K562 (cell line): Measurements from ENCODE around the gene LMNA. TPM values are rescaled to one million over a fixed set of nuclear protein-coding genes. Genes with fewer than 3 reads are reported as not detected.
A peak's percentile ranks its signal among the peaks of the same experiment; 100 is the strongest.

ENCODE experiments used
- ATAC-seq: fragments of 200-7000 bp; cut with Tn5 transposase; 3 replicates; pipeline ENCODE4 v1.9.1; 2020; ENCODE audit warnings: moderate library complexity
- BruUV-seq: library from RNA; stranded (reverse); fragments of 400-500 nt; replicated peaks from 2 replicates; lab custom pipeline; 2021; lab: Mats Ljungman, UMichigan
- CTCF ChIA-PET: fragments of 300-600 bp; formaldehyde crosslinking; extraction: SDS; loops from one replicate; lab custom pipeline; 2021; ENCODE audit warnings: low intra/inter-chr PET ratio; lab: Yijun Ruan, JAX
- POLR2A ChIA-PET: fragments of 300-600, 350-650 bp; sonication (Branson Sonifier 250); formaldehyde crosslinking; extraction: SDS; loops from one replicate; lab custom pipeline; 2021; ENCODE audit warnings: antibody characterized with exemption, inconsistent platforms; lab: Yijun Ruan, JAX
- DNase-seq, 4 experiments: peaks; one replicate each; pipeline versions ENCODE4 v3.0.0 to v3.0.0-alpha.2; 2011 to 2018; ENCODE audit warnings: low spot score in 3 of 4, mixed read lengths in 3 of 4; ENCODE audit errors: extremely low read depth in 1 of 4
- FAIRE-seq: peaks from 2 replicates; lab custom pipeline; 2011; peaks lifted over from hg19 to GRCh38; lab: Jason Lieb, UNC
- H2AFZ ChIP-seq: 2 replicates; pipeline ENCODE4 v1.6.0; 2011; ENCODE audit warnings: low read depth, low read length, control low read depth, inconsistent platforms
- H3K27ac ChIP-seq: fragments of 200-600 bp; 3 replicates; pipeline ENCODE4 v1.8.0; 2011; ENCODE audit warnings: low read depth, mild to moderate bottlenecking, control low read depth, inconsistent platforms, low read length, moderate library complexity, mixed read lengths; ENCODE audit errors: extremely low read depth
- H3K27me3 ChIP-seq, 2 experiments: fragments of 300-600 bp in 1 of 2; 2 replicates in 1 of 2; 3 replicates in 1 of 2; pipeline versions ENCODE4 v1.6.0 to v1.8.0; 2011; ENCODE audit warnings: inconsistent platforms in 2 of 2, low read length in 2 of 2, mild to moderate bottlenecking in 1 of 2, mixed read lengths in 1 of 2, moderate library complexity in 1 of 2; ENCODE audit not compliant: control insufficient read depth in 2 of 2, insufficient read depth in 2 of 2
- H3K36me3 ChIP-seq: fragments of 300-600 bp; 3 replicates; pipeline ENCODE4 v1.8.0; 2011; ENCODE audit warnings: mild to moderate bottlenecking, low read length, inconsistent platforms; ENCODE audit not compliant: control insufficient read depth, insufficient read depth
- H3K4me1 ChIP-seq, 2 experiments: fragments of 200-600 bp in 1 of 2; replicated peaks in 1 of 2; 2 replicates in 1 of 2; 3 replicates in 1 of 2; pipeline versions ENCODE4 v1.5.1 to v1.8.0; 2011; ENCODE audit warnings: inconsistent platforms in 2 of 2, low read length in 2 of 2, mild to moderate bottlenecking in 1 of 2, mixed read lengths in 1 of 2, moderate library complexity in 1 of 2; ENCODE audit not compliant: control insufficient read depth in 2 of 2, insufficient read depth in 2 of 2
- H3K4me2 ChIP-seq: 2 replicates; pipeline ENCODE4 v1.6.1; 2011; ENCODE audit warnings: low read length, control low read depth, inconsistent platforms, mixed read lengths; ENCODE audit not compliant: insufficient read depth
- H3K4me3 ChIP-seq: fragments of 200-600 bp; sonication (generic), shearing (Covaris generic); 2 replicates; pipeline ENCODE4 v1.5.1; 2016; ENCODE audit warnings: control low read depth, inconsistent platforms
- H3K79me2 ChIP-seq: fragments of 200-600 bp; 3 replicates; pipeline ENCODE4 v1.8.0; 2011; ENCODE audit warnings: low read length, inconsistent platforms; ENCODE audit not compliant: control insufficient read depth, insufficient read depth
- H3K9ac ChIP-seq, 2 experiments: 2 replicates each; pipeline versions ENCODE4 v1.6.0 to v1.6.1; 2011; ENCODE audit warnings: low read depth in 2 of 2, low read length in 2 of 2, control low read depth in 1 of 2, inconsistent platforms in 1 of 2, mild to moderate bottlenecking in 1 of 2, mixed read lengths in 1 of 2; ENCODE audit not compliant: insufficient read depth in 1 of 2
- H3K9me1 ChIP-seq: one replicate; pipeline ENCODE4 v1.6.0; 2011; ENCODE audit warnings: inconsistent platforms, mild to moderate bottlenecking, low read length, moderate library complexity; ENCODE audit not compliant: control insufficient read depth, insufficient read depth
- H3K9me3 ChIP-seq: replicated peaks from 2 replicates; pipeline ENCODE4 v1.5.1; 2011; ENCODE audit warnings: low read depth, low read length, inconsistent platforms; ENCODE audit not compliant: control insufficient read depth, insufficient read depth
- H4K20me1 ChIP-seq: replicated peaks from 2 replicates; pipeline ENCODE4 v1.6.1; 2011; ENCODE audit warnings: low read length, inconsistent platforms, mixed read lengths; ENCODE audit not compliant: control insufficient read depth, insufficient read depth
- HMG20A ChIP-seq: fragments of 450-650 bp; formaldehyde crosslinking; conservative IDR thresholded peaks from 2 replicates; pipeline ENCODE4 v1.4.0; 2020; ENCODE audit warnings: mild to moderate bottlenecking, mixed read lengths
- RBM25 ChIP-seq: fragments of 200-400 bp; formaldehyde crosslinking; IDR thresholded peaks from 2 replicates; pipeline ENCODE4 v1.6.1; 2018; ENCODE audit warnings: low read length, low read depth, moderate library complexity; ENCODE audit not compliant: severe bottlenecking
- ZNF263 ChIP-seq: sonication (generic); formaldehyde crosslinking; IDR thresholded peaks from 2 replicates; pipeline ENCODE4 v1.8.0; 2022; ENCODE audit warnings: mild to moderate bottlenecking, missing genetic modification reagents, borderline replicate concordance
- WGBS: fragments of 100-300 bp; shearing (Covaris generic); methylation state at CpG from one replicate; pipeline ENCODE4 v1.1.6; 2016; ENCODE audit warnings: low coverage, mixed read lengths; ENCODE audit not compliant: insufficient coverage; ENCODE audit errors: missing lambda C conversion rate; 5-methylcytosine and 5-hydroxymethylcytosine counted together
- in situ Hi-C: fragments of 300-500 bp; cut with MboI; formaldehyde crosslinking; loops from 4 replicates; pipeline ENCODE4 v1.15.0; 2018; ENCODE audit warnings: inconsistent platforms, mixed read lengths
- intact Hi-C: fragments of 100-400 bp; cut with micrococcal nuclease; formaldehyde crosslinking; loops from 2 replicates; pipeline ENCODE4 v1.14.2; 2022
- polyA plus RNA-seq, 8 experiments: library from polyadenylated mRNA; depleted of rRNA in 4 of 8; stranded (reverse) in 5 of 8; unstranded in 3 of 8; fragments of >200 nt; fragmentation: Nextera tagmentation in 2 of 8; fragmentation: Illumina TruSeq in 1 of 8; extraction: Ambion mirVana in 2 of 8; extraction: Trizol in 1 of 8; gene quantifications; 2 replicates each; pipeline versions ENCODE4 v1.2.1 to v1.2.3, GENCODE V29; 2011 to 2014; ENCODE audit warnings: inconsistent platforms in 1 of 8, missing spikeins in 1 of 8
- total RNA-seq, 7 experiments: library from RNA; depleted of rRNA in 6 of 7; stranded (reverse); fragments of >200 nt in 6 of 7; fragmentation: Illumina TruSeq in 2 of 7; extraction: Trizol in 2 of 7; gene quantifications; 2 replicates each; pipeline versions ENCODE4 v1.2.1 to v1.2.3, GENCODE V29; 2011 to 2021; ENCODE audit warnings: low replicate concordance in 1 of 7
- TF ChIP-seq, protein P1 (sequence below): fragments of 450-650 bp; IDR thresholded peaks from 2 replicates; pipeline ENCODE4 v1.6.1; 2018; ENCODE audit not compliant: partially characterized antibody

LMNA gene
- total and polyA plus RNA-seq, 9 of the 15 experiments (the other 6 are each of a cell fraction or from before 2014, with no cell fraction given): 1.00 to 347 (median 88.2) TPM

DNA sequence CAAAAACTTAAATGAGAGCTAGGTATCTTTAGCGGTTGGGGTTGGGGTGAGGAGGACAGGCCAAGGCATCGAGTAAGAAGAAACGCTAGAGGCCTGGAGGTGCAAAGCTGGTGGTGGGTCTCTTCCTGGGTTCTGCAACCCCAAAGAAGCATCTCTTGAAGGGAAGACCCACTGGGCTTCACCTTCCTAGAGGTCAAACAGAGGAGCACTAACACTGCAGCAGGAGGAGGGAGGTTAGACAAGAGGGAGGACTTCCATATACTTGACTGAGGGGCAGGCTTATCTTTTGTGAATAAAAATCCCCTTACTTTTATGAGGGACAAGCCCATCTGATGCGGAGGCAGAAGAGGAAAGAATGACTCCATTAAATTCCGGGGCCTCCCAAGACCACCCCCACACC lies 34.7 kb upstream of the LMNA start:
- BruUV-seq: no TSS peak

More for the DNA sequence above, 34.7 kb upstream of the LMNA start:
- intact Hi-C loops (loop anchor here (10.0 kb wide), 1 partner anchor 285 kb away; the partner anchor contains the start of gene RHBG), in situ Hi-C loops (no loop called here)
- H2AFZ ChIP-seq: no peak overlapping the region
- H3K27me3 ChIP-seq: no peaks in the 10 kb centered on the region
- peaks cover 22 to 43% of the 10 kb centered on the region in 2 experiments for H3K4me1 ChIP-seq
- no peak for DNase-seq
- H4K20me1 ChIP-seq: no peaks in the 10 kb centered on the region
- CTCF ChIA-PET: no interaction called here
- H3K79me2 ChIP-seq: peaks cover 15% of the 10 kb centered on the region
- H3K9me3 ChIP-seq: no peaks in the 10 kb centered on the region
- H3K27ac ChIP-seq: no peak overlapping the region
- TF ChIP-seq RBM25 (peak; percentile 7), ZNF263 (peak; percentile 74; the same call in 1 of the 2 replicates), HMG20A (CRISPR knock-in tag) (no peak)
- TF ChIP-seq, protein P1, sequence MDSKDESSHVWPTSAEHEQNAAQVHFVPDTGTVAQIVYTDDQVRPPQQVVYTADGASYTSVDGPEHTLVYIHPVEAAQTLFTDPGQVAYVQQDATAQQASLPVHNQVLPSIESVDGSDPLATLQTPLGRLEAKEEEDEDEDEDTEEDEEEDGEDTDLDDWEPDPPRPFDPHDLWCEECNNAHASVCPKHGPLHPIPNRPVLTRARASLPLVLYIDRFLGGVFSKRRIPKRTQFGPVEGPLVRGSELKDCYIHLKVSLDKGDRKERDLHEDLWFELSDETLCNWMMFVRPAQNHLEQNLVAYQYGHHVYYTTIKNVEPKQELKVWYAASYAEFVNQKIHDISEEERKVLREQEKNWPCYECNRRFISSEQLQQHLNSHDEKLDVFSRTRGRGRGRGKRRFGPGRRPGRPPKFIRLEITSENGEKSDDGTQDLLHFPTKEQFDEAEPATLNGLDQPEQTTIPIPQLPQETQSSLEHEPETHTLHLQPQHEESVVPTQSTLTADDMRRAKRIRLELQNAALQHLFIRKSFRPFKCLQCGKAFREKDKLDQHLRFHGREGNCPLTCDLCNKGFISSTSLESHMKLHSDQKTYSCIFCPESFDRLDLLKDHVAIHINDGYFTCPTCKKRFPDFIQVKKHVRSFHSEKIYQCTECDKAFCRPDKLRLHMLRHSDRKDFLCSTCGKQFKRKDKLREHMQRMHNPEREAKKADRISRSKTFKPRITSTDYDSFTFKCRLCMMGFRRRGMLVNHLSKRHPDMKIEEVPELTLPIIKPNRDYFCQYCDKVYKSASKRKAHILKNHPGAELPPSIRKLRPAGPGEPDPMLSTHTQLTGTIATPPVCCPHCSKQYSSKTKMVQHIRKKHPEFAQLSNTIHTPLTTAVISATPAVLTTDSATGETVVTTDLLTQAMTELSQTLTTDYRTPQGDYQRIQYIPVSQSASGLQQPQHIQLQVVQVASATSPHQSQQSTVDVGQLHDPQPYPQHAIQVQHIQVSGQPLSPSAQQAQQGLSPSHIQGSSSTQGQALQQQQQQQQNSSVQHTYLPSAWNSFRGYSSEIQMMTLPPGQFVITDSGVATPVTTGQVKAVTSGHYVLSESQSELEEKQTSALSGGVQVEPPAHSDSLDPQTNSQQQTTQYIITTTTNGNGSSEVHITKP: peak; percentile 34
- H3K9ac ChIP-seq: no peak overlapping the region
- H3K4me3 ChIP-seq: no peak overlapping the region
- H3K9me1 ChIP-seq: peaks cover 2% of the 10 kb centered on the region
- ATAC-seq: no peak
- peaks cover 23% of the 10 kb centered on the region; the same call in 1 of the 3 replicates for H3K36me3 ChIP-seq
- no peak for FAIRE-seq
- WGBS: 88% methylated on average over 4 of the region's 5 CpGs
- POLR2A ChIA-PET: interaction anchor here (0.7 kb wide), 1 partner anchor 8 kb away, joined by 3 read pairs; no protein-coding TSS in a partner anchor
- H3K4me2 ChIP-seq: no peak overlapping the region
